Liver (tissue), 9 donors: Measurements from ENCODE around the gene SLC25A41. TPM values are rescaled to one million over a fixed set of nuclear protein-coding genes. Genes with fewer than 3 reads are reported as not detected.

Experiments
- DNase-seq: peaks from one replicate; pipeline ENCODE4 v3.0.0-alpha.2; 2017; ENCODE audit warnings: low spot score
- H3K27ac ChIP-seq, 2 donors: one replicate each; pipeline ENCODE4 v1.7.0; 2013; ENCODE audit warnings: inconsistent platforms in 2 of 2, low read length in 2 of 2, control low read depth in 1 of 2, low read depth in 1 of 2, mild to moderate bottlenecking in 1 of 2
- H3K27me3 ChIP-seq, 4 donors: one replicate each; pipeline versions ENCODE4 v1.6.1 to v1.7.0; 2013; ENCODE audit warnings: low read length in 3 of 4, inconsistent platforms in 1 of 4, mild to moderate bottlenecking in 1 of 4, moderate library complexity in 1 of 4; ENCODE audit not compliant: control insufficient read depth in 4 of 4, insufficient read depth in 4 of 4
- H3K36me3 ChIP-seq, 4 donors: one replicate each; pipeline versions ENCODE4 v1.6.1 to v1.7.0; 2013; ENCODE audit warnings: low read length in 3 of 4, mild to moderate bottlenecking in 3 of 4, low read depth in 1 of 4, moderate library complexity in 1 of 4; ENCODE audit not compliant: control insufficient read depth in 4 of 4, insufficient read depth in 3 of 4
- H3K4me1 ChIP-seq, 4 donors: one replicate each; pipeline versions ENCODE4 v1.6.1 to v1.7.0; 2013; ENCODE audit warnings: low read length in 3 of 4, mild to moderate bottlenecking in 3 of 4, moderate library complexity in 1 of 4; ENCODE audit not compliant: control insufficient read depth in 4 of 4, insufficient read depth in 4 of 4
- H3K4me3 ChIP-seq, 3 donors: one replicate each; pipeline versions ENCODE4 v1.6.1 to v1.7.0; 2013; ENCODE audit warnings: low read length in 3 of 3, control low read depth in 1 of 3, low read depth in 1 of 3, mild to moderate bottlenecking in 1 of 3
- H3K9ac ChIP-seq, 2 donors: one replicate each; pipeline ENCODE4 v1.7.0; 2013; ENCODE audit warnings: low read length in 2 of 2, mild to moderate bottlenecking in 2 of 2, moderate library complexity in 2 of 2, control low read depth in 1 of 2, low read depth in 1 of 2
- H3K9me3 ChIP-seq, 4 donors: one replicate each; pipeline versions ENCODE4 v1.6.1 to v1.7.0; 2013; ENCODE audit warnings: low read length in 3 of 4; ENCODE audit not compliant: control insufficient read depth in 4 of 4
- EGR1 ChIP-seq, 2 donors: IDR thresholded peaks; 2 replicates each; pipeline ENCODE4 v1.6.1; 2016 to 2018; ENCODE audit warnings: antibody characterized with exemption in 2 of 2, low read depth in 2 of 2
- FOXA1 ChIP-seq: IDR thresholded peaks from 2 replicates; pipeline ENCODE4 v1.6.1; 2016; ENCODE audit warnings: antibody characterized with exemption
- GABPA ChIP-seq, 2 donors: IDR thresholded peaks in 1 of 2; conservative IDR thresholded peaks in 1 of 2; 2 replicates each; pipeline ENCODE4 v1.6.1; 2016; ENCODE audit warnings: antibody characterized with exemption in 2 of 2, mild to moderate bottlenecking in 1 of 2, moderate library complexity in 1 of 2
- HNF4A ChIP-seq, 2 donors: conservative IDR thresholded peaks; 2 replicates each; pipeline ENCODE4 v1.6.1; 2016; ENCODE audit warnings: antibody characterized with exemption in 2 of 2, mild to moderate bottlenecking in 2 of 2
- HNF4G ChIP-seq: IDR thresholded peaks from 2 replicates; pipeline ENCODE4 v1.6.1; 2016; ENCODE audit warnings: antibody characterized with exemption
- JUND ChIP-seq, 2 donors: IDR thresholded peaks; 2 replicates each; pipeline ENCODE4 v1.6.1; 2016; ENCODE audit warnings: antibody characterized with exemption in 2 of 2
- NR2F2 ChIP-seq: IDR thresholded peaks from 2 replicates; pipeline ENCODE4 v1.6.1; 2016; ENCODE audit warnings: antibody characterized with exemption
- RAD21 ChIP-seq, 2 donors: IDR thresholded peaks; 2 replicates each; pipeline ENCODE4 v1.6.1; 2016; ENCODE audit warnings: antibody characterized with exemption in 2 of 2, mild to moderate bottlenecking in 2 of 2
- SP1 ChIP-seq: IDR thresholded peaks from 2 replicates; pipeline ENCODE4 v1.6.1; 2018; ENCODE audit warnings: antibody characterized with exemption, mild to moderate bottlenecking
- TAF1 ChIP-seq: conservative IDR thresholded peaks from 2 replicates; pipeline ENCODE4 v1.6.1; 2016; ENCODE audit warnings: antibody characterized with exemption, mild to moderate bottlenecking
- YY1 ChIP-seq: IDR thresholded peaks from 2 replicates; pipeline ENCODE4 v1.6.1; 2016; ENCODE audit warnings: antibody characterized with exemption, mild to moderate bottlenecking
- WGBS: extraction: QIAGEN DNeasy Blood & Tissue Kit; methylation state at CpG from one replicate; pipeline ENCODE4 v1.1.7; 2013; 5-methylcytosine and 5-hydroxymethylcytosine counted together
- polyA plus RNA-seq, 2 donors: library from polyadenylated mRNA; stranded (reverse) in 1 of 2; unstranded in 1 of 2; fragments of 200-250 nt in 1 of 2; fragments of >200 nt in 1 of 2; fragmentation: Nextera tagmentation in 1 of 2; extraction: Ambion mirVana in 1 of 2; gene quantifications; one replicate each; pipeline versions ENCODE4 v1.2.1 to v1.2.3, GENCODE V29; 2013 to 2015
- total RNA-seq, 2 donors: library from RNA; depleted of rRNA; stranded (reverse); fragments of >200 nt; gene quantifications; one replicate each; pipeline ENCODE4 v1.2.3, GENCODE V29; 2014
- TF ChIP-seq, protein P1 (sequence below): IDR thresholded peaks from 2 replicates; pipeline ENCODE4 v1.6.1; 2016; ENCODE audit warnings: antibody characterized with exemption
- TF ChIP-seq, protein P2 (sequence below): IDR thresholded peaks from 2 replicates; pipeline ENCODE4 v1.6.1; 2016; ENCODE audit warnings: antibody characterized with exemption
- TF ChIP-seq, protein P3 (sequence below): IDR thresholded peaks from 2 replicates; pipeline ENCODE4 v1.6.1; 2016; ENCODE audit warnings: antibody characterized with exemption
- TF ChIP-seq, protein P4 (sequence below): fragments of 150-350 bp; IDR thresholded peaks from 2 replicates; pipeline ENCODE4 v1.5.1; 2017; ENCODE audit warnings: improper control_type of control experiment, low read depth, low read length; ENCODE audit not compliant: missing input control
- donor health status: healthy.
- donor health status: healthy.
- donor health status: healthy.
- donor health status: healthy.
- donor health status: healthy.

SLC25A41 gene
- total and polyA plus RNA-seq, 4 donors = 0.14 to 0.16 TPM; not detected in 2

DNA sequence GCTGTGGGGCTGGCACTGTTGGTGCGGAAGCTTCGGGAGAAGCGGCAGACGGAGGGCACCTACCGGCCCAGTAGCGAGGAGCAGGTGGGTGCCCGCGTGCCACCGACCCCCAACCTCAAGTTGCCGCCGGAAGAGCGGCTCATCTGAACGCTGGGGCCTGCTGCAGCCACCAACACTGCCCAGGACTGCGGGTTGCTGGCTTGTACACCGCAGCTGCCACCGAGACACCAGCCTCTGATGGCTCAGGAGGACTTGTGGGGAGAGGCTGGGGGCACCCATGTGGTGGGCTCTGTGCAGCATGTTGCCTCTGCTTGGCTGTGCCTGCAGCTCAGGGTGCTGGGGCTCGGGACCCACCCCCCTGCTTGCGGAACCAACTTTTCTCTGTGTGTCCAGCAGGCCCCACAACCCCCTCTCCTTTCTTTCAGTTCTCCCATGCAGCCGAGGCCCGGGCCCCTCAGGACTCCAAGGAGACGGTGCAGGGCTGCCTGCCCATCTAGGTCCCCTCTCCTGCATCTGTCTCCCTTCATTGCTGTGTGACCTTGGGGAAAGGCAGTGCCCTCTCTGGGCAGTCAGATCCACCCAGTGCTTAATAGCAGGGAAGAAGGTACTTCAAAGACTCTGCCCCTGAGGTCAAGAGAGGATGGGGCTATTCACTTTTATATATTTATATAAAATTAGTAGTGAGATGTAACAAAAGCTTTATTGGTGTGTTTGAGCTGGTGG is 33.1 kb upstream of the SLC25A41 start:
- DNase-seq = no peak

DNA sequence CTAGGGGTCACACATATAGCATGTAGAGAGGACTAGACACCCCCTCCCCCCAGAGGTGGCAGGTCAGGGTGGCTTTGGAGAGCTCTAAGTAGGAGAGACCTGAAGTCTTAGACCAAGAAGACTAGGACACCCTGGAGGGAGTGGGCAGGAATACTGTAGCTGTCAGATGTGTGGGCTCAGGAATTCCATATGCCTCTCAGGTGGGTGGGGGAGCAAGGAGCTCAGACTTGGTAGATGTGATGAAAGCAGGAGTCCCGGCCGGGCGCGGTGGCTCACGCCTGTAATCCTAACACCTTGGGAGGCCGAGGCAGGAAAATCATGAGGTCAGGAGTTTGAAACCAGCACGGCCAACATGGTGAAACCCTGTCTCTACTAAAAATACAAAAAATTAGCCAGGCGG is 32.1 kb upstream of the SLC25A41 start:
- Histone ChIP-seq H3K27me3 (no peaks in the 10 kb centered on the region), H3K9ac (no peak overlapping the region), H3K27ac (no peak overlapping the region), H3K4me3 (no peak overlapping the region), H3K4me1 (peaks cover 0 to 11% (median 6%) of the 10 kb centered on the region in 4 donors), H3K9me3 (no peaks in the 10 kb centered on the region), H3K36me3 (peaks cover 3 to 9% (median 5%) of the 10 kb centered on the region in 4 donors)
- 96% methylated on average over 8 of the region's 8 CpGs for WGBS
- TF ChIP-seq, protein P1, sequence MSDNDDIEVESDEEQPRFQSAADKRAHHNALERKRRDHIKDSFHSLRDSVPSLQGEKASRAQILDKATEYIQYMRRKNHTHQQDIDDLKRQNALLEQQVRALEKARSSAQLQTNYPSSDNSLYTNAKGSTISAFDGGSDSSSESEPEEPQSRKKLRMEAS = no peak
- TF ChIP-seq EGR1 (IDR thresholded peaks at IDR 0.05; ENCODE audit: low read depth in 2 of 2) (no peak), GABPA (IDR thresholded peaks at IDR 0.05 in 1 of 2, conservative IDR thresholded peaks at IDR 0.05 in 1 of 2) (no peak), YY1 (no peak), NR2F2 (no peak), JUND (IDR thresholded peaks at IDR 0.05) (no peak), SP1 (no peak), HNF4A (conservative IDR thresholded peaks at IDR 0.05) (no peak), RAD21 (IDR thresholded peaks at IDR 0.05) (no peak), HNF4G (no peak), FOXA1 (no peak), TAF1 (no peak)
- TF ChIP-seq, protein P2, sequence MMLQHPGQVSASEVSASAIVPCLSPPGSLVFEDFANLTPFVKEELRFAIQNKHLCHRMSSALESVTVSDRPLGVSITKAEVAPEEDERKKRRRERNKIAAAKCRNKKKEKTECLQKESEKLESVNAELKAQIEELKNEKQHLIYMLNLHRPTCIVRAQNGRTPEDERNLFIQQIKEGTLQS = no peak
- TF ChIP-seq, protein P3, sequence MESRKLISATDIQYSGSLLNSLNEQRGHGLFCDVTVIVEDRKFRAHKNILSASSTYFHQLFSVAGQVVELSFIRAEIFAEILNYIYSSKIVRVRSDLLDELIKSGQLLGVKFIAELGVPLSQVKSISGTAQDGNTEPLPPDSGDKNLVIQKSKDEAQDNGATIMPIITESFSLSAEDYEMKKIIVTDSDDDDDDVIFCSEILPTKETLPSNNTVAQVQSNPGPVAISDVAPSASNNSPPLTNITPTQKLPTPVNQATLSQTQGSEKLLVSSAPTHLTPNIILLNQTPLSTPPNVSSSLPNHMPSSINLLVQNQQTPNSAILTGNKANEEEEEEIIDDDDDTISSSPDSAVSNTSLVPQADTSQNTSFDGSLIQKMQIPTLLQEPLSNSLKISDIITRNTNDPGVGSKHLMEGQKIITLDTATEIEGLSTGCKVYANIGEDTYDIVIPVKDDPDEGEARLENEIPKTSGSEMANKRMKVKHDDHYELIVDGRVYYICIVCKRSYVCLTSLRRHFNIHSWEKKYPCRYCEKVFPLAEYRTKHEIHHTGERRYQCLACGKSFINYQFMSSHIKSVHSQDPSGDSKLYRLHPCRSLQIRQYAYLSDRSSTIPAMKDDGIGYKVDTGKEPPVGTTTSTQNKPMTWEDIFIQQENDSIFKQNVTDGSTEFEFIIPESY = no peak
- DNase-seq = no peak

More for the DNA sequence above, 33.1 kb upstream of the SLC25A41 start:
- Histone ChIP-seq H3K9me3 (no peaks in the 10 kb centered on the region), H3K36me3 (peaks cover 3 to 9% (median 5%) of the 10 kb centered on the region in 4 donors), H3K4me3 (no peak overlapping the region), H3K27ac (no peak overlapping the region), H3K4me1 (peaks cover 0 to 10% (median 6%) of the 10 kb centered on the region in 4 donors), H3K9ac (no peak overlapping the region), H3K27me3 (no peaks in the 10 kb centered on the region)
- WGBS = 94% methylated on average over 21 of the region's 21 CpGs
- no peak for TF ChIP-seq TAF1
- TF ChIP-seq, protein P4, sequence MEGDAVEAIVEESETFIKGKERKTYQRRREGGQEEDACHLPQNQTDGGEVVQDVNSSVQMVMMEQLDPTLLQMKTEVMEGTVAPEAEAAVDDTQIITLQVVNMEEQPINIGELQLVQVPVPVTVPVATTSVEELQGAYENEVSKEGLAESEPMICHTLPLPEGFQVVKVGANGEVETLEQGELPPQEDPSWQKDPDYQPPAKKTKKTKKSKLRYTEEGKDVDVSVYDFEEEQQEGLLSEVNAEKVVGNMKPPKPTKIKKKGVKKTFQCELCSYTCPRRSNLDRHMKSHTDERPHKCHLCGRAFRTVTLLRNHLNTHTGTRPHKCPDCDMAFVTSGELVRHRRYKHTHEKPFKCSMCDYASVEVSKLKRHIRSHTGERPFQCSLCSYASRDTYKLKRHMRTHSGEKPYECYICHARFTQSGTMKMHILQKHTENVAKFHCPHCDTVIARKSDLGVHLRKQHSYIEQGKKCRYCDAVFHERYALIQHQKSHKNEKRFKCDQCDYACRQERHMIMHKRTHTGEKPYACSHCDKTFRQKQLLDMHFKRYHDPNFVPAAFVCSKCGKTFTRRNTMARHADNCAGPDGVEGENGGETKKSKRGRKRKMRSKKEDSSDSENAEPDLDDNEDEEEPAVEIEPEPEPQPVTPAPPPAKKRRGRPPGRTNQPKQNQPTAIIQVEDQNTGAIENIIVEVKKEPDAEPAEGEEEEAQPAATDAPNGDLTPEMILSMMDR = no peak
